GM21786 (cell line): ENCODE data around the gene CAP1.

Source experiments
- ATAC-seq: cut with Tn5 transposase; IDR thresholded peaks from one replicate; pipeline ENCODE4 v1.9.1; 2021; ENCODE audit not compliant: unreplicated experiment

Gene CAP1

DNA sequence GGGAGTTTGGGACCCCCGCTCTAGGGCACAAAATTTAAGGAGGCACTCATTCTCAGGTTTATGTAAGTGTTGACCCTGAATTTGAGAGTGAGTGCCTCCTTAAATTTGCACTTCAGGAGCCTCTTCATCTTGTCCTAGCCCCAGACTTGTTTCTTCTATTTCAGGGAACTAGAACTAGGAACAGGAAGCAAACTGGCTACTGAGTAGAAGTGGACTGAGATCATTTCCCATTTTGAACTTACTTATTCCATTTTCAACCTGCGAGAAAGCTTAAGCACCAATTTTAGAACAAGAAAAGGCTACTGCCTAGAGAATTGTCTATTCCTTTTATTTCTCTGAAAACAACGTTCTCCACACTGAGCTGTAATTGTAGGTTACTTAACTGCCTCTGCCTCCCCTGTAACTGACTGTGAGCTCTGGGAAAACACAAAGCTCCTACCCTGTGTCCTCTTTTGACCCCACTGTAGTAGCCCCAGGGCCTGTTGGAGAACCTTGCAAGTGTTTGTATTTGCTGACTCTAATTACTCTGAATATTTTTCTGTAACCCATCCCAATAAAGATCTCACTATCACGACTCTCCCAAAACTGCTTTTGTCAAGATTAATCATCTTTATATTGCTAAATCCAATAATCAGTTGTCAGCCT, 54.1 kb downstream of the CAP1 start:
- ATAC-seq, result no peak

DNA sequence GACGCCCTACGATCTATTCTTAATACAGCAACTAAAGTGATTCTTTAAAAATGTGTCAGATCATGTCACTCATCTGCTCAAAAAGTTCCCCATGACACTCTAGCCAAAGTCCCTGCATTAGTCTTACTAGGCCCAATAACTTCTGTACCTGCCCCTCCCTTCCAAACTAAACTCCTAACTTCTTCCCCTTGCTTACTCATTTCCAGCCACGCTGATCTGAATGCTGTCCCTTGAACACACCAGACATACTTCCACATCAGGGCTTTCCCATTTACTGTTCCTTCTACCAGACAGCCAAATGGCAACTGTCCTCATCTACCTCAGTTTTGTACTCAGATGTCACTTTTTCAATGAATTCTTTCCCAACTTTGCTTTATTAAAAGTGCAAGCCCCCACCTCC, 55.3 kb downstream of the CAP1 start:
- no peak for ATAC-seq

DNA sequence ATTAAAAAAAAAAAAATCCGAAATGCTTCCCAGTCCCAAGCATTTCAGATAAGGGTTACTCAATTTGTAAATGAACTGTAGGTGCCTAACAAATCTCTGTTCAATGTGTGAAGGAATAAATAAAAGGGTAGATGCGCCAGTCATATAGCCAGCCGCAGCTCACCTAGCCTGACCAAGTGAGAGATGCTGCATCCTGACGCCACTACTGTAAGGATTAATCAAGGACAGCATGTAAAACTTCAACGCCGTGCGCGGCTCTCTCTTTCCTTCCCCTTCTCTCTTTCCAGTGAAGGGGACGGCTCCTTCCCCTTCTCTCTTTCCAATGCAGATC, 56.1 kb downstream of the CAP1 start:
- ATAC-seq, result peak; percentile 12

DNA sequence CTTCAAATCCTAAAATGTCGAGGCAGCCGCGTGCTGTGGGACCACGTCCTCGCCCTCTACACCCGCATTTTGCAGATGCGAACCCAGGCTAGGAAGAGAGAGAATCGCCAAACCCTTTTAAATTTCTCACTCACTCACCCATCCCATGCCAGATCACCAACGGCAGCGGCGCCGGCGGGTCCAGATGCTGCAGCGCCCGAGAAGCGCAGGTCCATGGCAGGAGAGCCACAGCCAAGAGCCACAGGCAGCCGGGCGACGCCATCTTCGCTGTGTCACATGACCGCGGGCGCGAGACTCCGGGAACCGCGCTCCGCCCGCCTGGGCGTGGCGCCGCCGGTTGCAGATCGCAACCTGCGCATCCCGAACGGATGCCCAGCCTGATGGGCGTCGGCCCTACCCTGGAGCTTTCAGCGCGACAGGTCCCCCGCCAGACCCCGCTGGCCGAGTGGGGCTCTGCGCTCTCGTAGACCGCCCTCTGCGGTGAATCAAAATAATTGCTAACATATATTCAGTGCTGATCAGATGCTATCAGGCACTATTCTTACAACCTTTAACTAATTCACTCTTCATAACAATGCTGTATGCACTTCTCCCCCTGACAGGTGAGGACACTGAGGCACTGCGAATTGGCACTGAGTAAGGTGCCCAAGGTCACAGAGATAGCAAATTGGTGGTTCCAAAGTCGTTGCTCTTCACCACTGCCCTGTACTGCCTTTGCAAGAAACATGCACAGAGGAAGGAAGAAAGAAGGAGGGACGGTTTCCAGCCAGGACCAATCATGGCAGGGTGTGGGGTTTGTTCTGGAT, 56.7 kb downstream of the CAP1 start, which contains the start of gene PPT1:
Gene PPT1, minus strand, starts transcription at position 276 of the 806 bp plus-strand sequence. Its CDS starts 14 bp downstream, at position 262.
- peak; percentile 83 for ATAC-seq

DNA sequence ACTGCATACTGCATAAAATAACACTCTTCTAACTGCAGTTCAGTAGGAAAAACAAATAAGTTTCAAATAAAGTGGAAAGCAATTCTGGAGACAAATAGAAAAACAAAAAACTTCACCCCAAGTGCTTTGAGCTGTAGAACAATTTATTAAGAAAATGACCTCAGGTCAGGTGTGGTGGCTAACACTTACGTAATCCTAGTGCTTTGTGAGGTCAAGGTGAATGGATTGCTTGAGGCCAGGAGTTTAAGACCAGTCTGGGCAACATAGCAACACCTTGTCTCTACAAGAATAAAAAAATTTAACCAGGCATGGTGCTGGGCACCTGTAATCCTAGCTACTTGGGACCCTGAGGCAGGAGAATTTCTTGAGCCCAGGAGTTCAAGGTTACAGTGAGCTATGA, 61.5 kb downstream of the CAP1 start:
- ATAC-seq, result no peak

DNA sequence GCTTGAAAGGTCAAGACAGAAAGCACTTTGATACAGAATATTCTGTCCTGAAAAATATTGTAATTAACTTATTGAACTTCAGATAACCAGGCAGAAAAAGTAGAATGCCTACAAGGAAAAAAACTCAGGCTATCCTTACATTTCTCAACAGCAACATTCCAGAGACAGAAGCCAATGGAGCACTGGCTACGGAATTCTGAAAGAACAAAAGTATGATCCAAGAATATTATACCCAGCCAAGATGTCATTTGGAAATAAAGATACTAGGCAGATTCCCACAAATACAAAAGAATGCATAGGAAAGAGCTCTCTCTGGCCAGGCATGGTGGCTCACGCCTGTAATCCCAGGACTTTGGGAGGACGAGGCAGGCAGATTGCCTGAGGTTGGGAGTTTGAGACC, 62.4 kb downstream of the CAP1 start:
- ATAC-seq, result no peak

DNA sequence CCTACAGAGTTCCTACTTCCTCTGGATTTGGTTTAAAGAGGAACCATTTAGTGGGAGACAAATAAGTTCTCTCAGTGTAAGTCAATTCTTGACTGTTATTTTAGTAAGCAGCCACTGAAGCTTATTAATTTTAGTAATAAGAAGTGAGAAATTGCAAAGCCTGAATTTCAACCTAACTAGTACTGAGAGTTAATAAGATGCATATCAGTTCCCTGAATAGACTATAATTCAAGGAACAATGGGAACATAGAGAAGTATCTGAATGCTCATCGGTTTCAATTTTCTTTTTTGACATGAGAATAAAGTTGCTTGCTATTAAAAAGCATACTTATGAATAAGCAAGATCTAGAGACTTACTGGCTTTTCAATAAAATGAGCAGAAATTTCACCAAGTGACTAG, 64.5 kb downstream of the CAP1 start:
- ATAC-seq, result no peak

DNA sequence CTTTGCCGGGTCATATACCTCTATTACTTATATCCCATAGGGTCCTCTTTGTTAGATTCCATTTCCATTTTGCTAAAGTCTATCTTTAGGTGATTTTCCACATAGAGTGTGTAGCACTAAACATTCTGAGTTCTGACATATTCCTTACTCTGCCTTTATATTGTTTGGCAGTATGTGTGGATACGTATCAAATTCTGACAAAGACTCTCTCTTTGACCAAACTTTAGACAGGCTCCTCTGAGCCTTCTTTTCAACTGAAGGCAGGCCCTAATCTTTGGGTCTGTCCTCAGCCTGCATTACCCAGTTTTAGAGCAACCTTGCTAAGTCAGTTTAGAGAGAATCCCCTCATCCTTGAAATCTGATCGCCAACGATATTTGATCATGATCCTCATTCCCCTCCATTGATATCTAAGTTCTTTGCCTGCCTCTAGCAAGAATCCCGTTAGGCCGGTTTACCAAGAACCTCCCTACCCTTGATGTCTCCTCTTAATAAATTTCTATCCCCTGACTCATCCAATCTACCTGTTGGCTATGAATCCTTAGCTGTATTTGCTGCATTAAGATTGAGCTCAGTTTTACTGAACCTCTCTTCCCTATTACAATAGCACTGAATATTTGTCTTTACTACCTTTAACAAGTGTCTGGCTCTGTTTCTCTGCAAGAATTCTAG, 66.9 kb downstream of the CAP1 start:
- no peak for ATAC-seq

DNA sequence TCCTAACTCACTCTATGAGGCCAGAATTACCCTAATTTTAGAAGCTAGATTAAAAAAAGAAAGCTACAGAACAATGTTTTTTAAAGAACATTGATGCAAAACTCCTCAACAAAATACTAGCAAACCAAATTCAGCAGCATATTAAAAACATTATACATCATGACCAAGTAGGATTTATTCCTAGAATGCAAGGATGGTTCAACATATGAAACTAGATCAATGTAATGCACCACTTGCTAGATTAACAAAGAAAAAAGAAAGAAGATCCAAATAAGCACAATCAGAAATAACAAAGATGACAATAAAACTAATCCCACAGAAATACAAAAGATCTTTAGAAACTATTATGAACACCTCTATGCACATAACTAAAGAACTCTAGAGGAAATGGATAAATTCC, 69.9 kb downstream of the CAP1 start:
- no peak for ATAC-seq

DNA sequence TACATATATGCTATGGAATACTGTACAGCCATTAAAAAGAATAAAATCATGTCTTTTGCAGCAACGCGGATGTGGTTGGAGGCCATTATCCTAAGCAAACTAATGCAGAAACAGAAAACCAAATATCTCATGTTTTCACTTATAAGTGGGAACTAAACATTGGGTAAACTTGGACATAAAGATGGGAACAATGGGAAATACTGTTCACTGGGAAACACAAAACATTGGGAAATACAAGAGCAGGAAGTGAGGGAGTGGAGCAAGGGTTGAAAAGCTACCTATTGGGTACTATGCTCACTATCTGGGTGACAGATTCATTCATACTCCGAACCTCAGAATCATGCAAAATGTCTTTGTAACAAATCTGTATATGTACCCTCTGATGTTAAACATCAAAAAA, 73.9 kb downstream of the CAP1 start:
- ATAC-seq, result no peak

DNA sequence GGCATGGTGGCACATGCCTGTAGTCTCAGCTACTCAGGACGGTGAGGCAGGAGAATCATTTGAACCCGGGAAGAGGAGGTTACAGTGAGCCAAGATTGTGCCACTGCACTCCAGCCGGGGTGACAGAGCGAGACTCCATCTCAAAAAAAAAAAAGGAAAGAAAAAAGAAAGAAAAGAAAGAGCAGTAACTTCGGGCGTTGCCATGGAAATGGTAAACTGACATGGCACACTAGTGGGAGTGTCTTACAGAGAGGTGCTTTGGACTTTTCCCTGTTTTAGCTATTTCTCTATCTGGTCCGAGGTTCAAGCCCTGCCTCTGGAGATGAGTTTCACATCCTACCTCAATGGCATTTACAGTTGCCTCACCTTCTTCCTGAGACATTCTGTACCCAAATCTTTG, 79.6 kb downstream of the CAP1 start:
- no peak for ATAC-seq
